ENCODE results near the gene KRT33B.
"Not testable (repeated sequence)": the region's sequence is repeated elsewhere in the genome, so short reads cannot be mapped to it uniquely, and the experiment has no call there.

DNA sequence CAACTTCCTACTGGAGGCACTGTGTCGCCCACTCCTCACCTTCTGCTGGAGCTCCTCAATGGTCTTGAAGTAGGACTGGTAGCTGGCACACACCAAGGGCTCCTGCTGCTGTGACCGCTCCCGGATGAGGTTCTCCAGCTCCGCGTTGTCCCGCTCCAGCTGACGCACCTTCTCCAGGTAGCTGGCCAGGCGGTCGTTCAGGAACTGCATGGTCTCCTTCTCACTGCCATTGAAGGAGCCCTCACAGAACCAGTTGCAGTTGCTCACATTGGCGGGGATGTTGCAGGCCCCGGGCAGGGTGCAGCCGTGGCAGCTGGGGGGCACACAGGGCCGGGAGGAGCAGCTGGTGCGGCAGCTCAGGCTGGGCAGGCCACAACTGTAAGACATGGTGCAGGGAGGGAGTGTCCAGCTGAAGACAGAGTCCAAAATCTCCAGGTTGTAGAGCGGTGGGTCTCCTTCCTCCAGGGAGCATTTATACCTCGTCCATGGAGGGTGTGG is 19.2 kb downstream of the KRT33B start, which contains the start of gene KRT33A:
- TF ChIP-seq, protein P1, sequence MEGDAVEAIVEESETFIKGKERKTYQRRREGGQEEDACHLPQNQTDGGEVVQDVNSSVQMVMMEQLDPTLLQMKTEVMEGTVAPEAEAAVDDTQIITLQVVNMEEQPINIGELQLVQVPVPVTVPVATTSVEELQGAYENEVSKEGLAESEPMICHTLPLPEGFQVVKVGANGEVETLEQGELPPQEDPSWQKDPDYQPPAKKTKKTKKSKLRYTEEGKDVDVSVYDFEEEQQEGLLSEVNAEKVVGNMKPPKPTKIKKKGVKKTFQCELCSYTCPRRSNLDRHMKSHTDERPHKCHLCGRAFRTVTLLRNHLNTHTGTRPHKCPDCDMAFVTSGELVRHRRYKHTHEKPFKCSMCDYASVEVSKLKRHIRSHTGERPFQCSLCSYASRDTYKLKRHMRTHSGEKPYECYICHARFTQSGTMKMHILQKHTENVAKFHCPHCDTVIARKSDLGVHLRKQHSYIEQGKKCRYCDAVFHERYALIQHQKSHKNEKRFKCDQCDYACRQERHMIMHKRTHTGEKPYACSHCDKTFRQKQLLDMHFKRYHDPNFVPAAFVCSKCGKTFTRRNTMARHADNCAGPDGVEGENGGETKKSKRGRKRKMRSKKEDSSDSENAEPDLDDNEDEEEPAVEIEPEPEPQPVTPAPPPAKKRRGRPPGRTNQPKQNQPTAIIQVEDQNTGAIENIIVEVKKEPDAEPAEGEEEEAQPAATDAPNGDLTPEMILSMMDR (IDR thresholded peaks at IDR 0.05; ENCODE audit: poor library complexity, severe bottlenecking): not testable (repeated sequence)
- TF ChIP-seq POLR2AphosphoS5 (IDR thresholded peaks at IDR 0.05); MXI1 (conservative IDR thresholded peaks at IDR 0.05; ENCODE audit: poor library complexity, severe bottlenecking): not testable (repeated sequence)
